Nephron (organoid): ENCODE results near the gene GALNT7.

Experiments
- H3K27ac Mint-ChIP-seq, 3 experiments: 2 replicates each; pipeline ENCODE4 v1.8.0; 2020; ENCODE audit warnings: mixed read lengths in 3 of 3, mild to moderate bottlenecking in 2 of 3, moderate library complexity in 1 of 3
- H3K27me3 Mint-ChIP-seq: 2 replicates; pipeline ENCODE4 v1.8.0; 2021; ENCODE audit warnings: low read depth, mild to moderate bottlenecking, moderate library complexity, mixed read lengths
- H3K36me3 Mint-ChIP-seq: 2 replicates; pipeline ENCODE4 v1.8.0; 2020; ENCODE audit warnings: low read depth, mixed read lengths
- H3K4me1 Mint-ChIP-seq: 2 replicates; pipeline ENCODE4 v1.8.0; 2020; ENCODE audit warnings: mixed read lengths
- H3K4me3 Mint-ChIP-seq, 3 experiments: 2 replicates each; pipeline ENCODE4 v1.8.0; 2020; ENCODE audit warnings: mild to moderate bottlenecking in 3 of 3, mixed read lengths in 3 of 3, moderate library complexity in 2 of 3
- H3K9me3 Mint-ChIP-seq: 2 replicates; pipeline ENCODE4 v1.8.0; 2020; ENCODE audit warnings: mixed read lengths
- CTCF ChIP-seq, 3 experiments: fragments of 200-600 bp; sonication (generic); IDR thresholded peaks; one replicate each; pipeline ENCODE4 v1.5.0; 2021; ENCODE audit warnings: antibody characterized with exemption in 3 of 3; ENCODE audit not compliant: unreplicated experiment in 3 of 3

The GALNT7 gene

GRCh38 chr4:173185847-173186510 lies 17.4 kb downstream of the GALNT7 start:
- TF ChIP-seq CTCF (IDR thresholded peaks at IDR 0.05; ENCODE audit: unreplicated experiment in 3 of 3): no peak
- no peaks in the 10 kb centered on the region for H3K27me3 Mint-ChIP-seq
- H3K4me3 Mint-ChIP-seq: no peak overlapping the region
- peaks cover 5% of the 10 kb centered on the region for H3K36me3 Mint-ChIP-seq
- H3K9me3 Mint-ChIP-seq: no peaks in the 10 kb centered on the region
- H3K4me1 Mint-ChIP-seq: peaks cover 14% of the 10 kb centered on the region
- H3K27ac Mint-ChIP-seq: no peak overlapping the region

- no peaks in the 10 kb centered on the region for H3K9me3 Mint-ChIP-seq
- no peaks in the 10 kb centered on the region for H3K27me3 Mint-ChIP-seq
- no peak for TF ChIP-seq CTCF (IDR thresholded peaks at IDR 0.05; ENCODE audit: unreplicated experiment in 3 of 3)
- H3K4me1 Mint-ChIP-seq: peaks cover 14% of the 10 kb centered on the region
- H3K36me3 Mint-ChIP-seq: peaks cover 5% of the 10 kb centered on the region
- H3K27ac Mint-ChIP-seq: no peak overlapping the region
- H3K4me3 Mint-ChIP-seq: no peak overlapping the region
Measured at GRCh38 chr4:173187732-173188131, 19.1 kb downstream of the GALNT7 start.

DNA sequence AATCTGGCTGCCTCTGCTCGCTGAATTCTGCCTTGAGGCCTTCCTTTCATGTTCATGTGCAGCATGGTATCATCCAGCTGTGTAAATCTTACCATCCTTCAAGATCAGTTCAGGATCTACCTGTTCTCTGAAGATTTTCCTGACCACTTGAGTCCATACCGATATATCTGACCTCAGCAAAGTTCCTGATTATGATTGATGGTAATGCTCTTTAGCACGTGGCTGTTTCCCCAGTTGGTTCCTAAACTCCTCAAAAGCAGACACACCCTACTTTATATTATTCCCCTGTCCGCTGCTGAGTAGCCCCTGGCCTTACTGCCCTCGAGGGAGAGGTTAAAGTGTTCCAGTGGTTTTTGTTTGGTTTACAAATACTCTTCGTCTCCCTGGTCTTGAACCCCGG lies 20.0 kb downstream of the GALNT7 start:
- H3K27ac Mint-ChIP-seq: no peak overlapping the region
- no peaks in the 10 kb centered on the region for H3K27me3 Mint-ChIP-seq
- H3K9me3 Mint-ChIP-seq: no peaks in the 10 kb centered on the region
- H3K4me1 Mint-ChIP-seq: peaks cover 14% of the 10 kb centered on the region
- H3K36me3 Mint-ChIP-seq: no peaks in the 10 kb centered on the region
- TF ChIP-seq CTCF (IDR thresholded peaks at IDR 0.05; ENCODE audit: unreplicated experiment in 3 of 3): no peak
- no peak overlapping the region for H3K4me3 Mint-ChIP-seq

GRCh38 chr4:173189117-173189693 lies 20.6 kb downstream of the GALNT7 start:
- Mint-ChIP-seq H3K36me3 (no peaks in the 10 kb centered on the region), H3K9me3 (no peaks in the 10 kb centered on the region), H3K4me3 (no peak overlapping the region), H3K4me1 (peaks cover 14% of the 10 kb centered on the region), H3K27ac (no peak overlapping the region), H3K27me3 (no peaks in the 10 kb centered on the region)
- no peak for TF ChIP-seq CTCF (IDR thresholded peaks at IDR 0.05; ENCODE audit: unreplicated experiment in 3 of 3)

DNA sequence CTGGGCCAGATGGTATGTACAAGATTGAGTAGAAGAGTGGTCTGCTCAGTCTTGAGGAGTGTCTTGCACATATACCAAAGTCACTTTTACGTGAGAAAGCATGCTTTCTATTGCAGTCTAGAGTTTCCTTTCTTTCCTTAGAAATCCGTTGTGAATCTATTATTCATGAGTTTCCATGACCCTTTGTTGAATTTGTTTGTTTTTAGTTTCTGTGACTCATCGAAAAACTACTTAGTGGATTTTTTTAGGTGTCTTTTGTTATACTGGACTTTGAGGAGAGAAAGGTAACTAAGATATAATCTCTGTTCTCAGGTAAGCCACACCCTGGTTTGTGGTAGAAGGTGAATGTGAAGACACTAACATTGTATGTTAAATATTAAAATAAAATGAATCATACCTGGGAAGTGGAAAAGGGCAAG lies 23.0 kb downstream of the GALNT7 start:
- TF ChIP-seq CTCF (IDR thresholded peaks at IDR 0.05; ENCODE audit: unreplicated experiment in 3 of 3): no peak
- Mint-ChIP-seq H3K36me3 (no peaks in the 10 kb centered on the region), H3K4me3 (no peak overlapping the region)

More for the DNA sequence above, 23.0 kb downstream of the GALNT7 start:
- Mint-ChIP-seq H3K27me3 (peaks cover 4% of the 10 kb centered on the region), H3K27ac (no peak overlapping the region), H3K4me1 (peaks cover 13% of the 10 kb centered on the region), H3K9me3 (no peaks in the 10 kb centered on the region)
